PC-9 (cell line): ENCODE measurements around the gene TMEM205.

Experiments used
- CTCF ChIP-seq: fragments of 200-600 bp; sonication (generic); conservative IDR thresholded peaks from 2 replicates; pipeline ENCODE4 v1.6.1; 2017; ENCODE audit warnings: mixed run types, antibody characterized with exemption, mild to moderate bottlenecking, moderate library complexity
- EZH2 ChIP-seq: fragments of 200-600 bp; sonication (generic); IDR thresholded peaks from 2 replicates; pipeline ENCODE4 v1.8.0; 2017; ENCODE audit warnings: antibody characterized with exemption, low read depth

DNA sequence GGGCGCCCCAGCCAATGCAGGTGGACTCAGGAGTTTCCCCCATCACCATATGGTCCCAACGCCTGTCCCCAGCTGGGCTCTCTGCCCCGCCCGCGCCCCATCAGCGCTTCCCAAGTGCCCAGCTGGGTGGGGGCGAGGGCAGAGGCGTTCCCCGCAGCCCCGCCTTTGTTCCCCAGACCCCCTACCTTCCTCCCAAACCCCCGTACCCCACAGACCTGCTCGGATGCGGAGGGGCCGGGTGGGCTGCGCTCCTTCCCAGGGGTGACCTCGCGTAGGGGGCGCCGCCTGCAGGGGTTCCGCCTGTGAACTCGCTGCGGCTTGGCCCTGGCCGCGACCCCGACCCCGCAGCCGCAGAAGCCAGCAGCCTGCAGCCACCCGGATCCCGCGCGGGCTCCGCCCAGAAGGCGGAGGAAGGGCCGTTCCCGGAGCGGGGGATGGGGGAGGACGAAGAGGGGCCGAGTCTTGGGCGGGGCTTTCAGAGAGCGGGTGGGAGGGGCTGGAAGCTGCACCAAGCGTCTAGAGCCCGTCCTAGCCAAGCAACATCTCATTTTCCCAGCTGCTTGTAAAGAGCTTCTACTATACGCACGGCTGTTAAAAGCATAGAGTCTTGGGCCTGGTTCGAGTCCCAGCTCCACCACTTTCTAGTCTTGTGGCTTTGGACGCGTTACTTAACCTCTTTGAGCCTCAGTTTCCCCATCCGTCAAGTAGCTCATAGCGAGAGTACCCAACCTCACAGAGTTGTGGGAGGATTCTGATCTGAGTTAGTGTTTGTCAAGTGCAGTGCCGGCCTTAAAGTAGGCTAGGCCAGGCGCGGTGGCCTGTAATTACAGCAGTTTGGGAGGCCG lies 6.6 kb downstream of the TMEM205 start, which contains the start of gene RAB3D:
- no peak for TF ChIP-seq CTCF
- no peak for TF ChIP-seq EZH2
